H9 (cell line): ENCODE results near the gene UNC13D. TPM values are rescaled to one million over a fixed set of nuclear protein-coding genes. Genes with fewer than 3 reads are reported as not detected.

ENCODE experiments used
- DNase-seq: peaks from one replicate; pipeline ENCODE4 v3.0.0-alpha.2; 2017
- H2AFZ ChIP-seq: one replicate; pipeline ENCODE4 v1.6.1; 2013; ENCODE audit warnings: mild to moderate bottlenecking, low read length, control low read depth, moderate library complexity
- H2AK5ac ChIP-seq: 2 replicates; pipeline ENCODE4 v1.6.1; 2013; ENCODE audit warnings: low read length, control low read depth, mixed read lengths; ENCODE audit not compliant: insufficient read length
- H2BK120ac ChIP-seq: one replicate; pipeline ENCODE4 v1.6.1; 2013; ENCODE audit warnings: low read depth, mild to moderate bottlenecking, low read length, control low read depth, inconsistent platforms; ENCODE audit not compliant: poor library complexity, severe bottlenecking
- H2BK12ac ChIP-seq: 2 replicates; pipeline ENCODE4 v1.6.1; 2013; ENCODE audit warnings: low read length, control low read depth, mixed read lengths, low read depth; ENCODE audit not compliant: insufficient read length
- H2BK15ac ChIP-seq: 2 replicates; pipeline ENCODE4 v1.6.1; 2013; ENCODE audit warnings: low read depth, low read length, control low read depth
- H2BK20ac ChIP-seq: one replicate; pipeline ENCODE4 v1.6.1; 2013; ENCODE audit warnings: low read depth, mild to moderate bottlenecking, low read length, control low read depth, inconsistent platforms; ENCODE audit not compliant: poor library complexity, severe bottlenecking
- H2BK5ac ChIP-seq: 2 replicates; pipeline ENCODE4 v1.6.1; 2013; ENCODE audit warnings: low read length, control low read depth, mixed read lengths; ENCODE audit not compliant: insufficient read length
- H3K14ac ChIP-seq: 2 replicates; pipeline ENCODE4 v1.6.1; 2013; ENCODE audit warnings: low read length, control low read depth; ENCODE audit not compliant: insufficient read depth
- H3K18ac ChIP-seq: 2 replicates; pipeline ENCODE4 v1.6.1; 2013; ENCODE audit warnings: low read depth, mild to moderate bottlenecking, mixed read lengths, low read length, control low read depth; ENCODE audit not compliant: insufficient read length
- H3K23ac ChIP-seq: 2 replicates; pipeline ENCODE4 v1.6.1; 2013; ENCODE audit warnings: low read length, control low read depth, mixed read lengths, low read depth; ENCODE audit not compliant: insufficient read length
- H3K23me2 ChIP-seq: 2 replicates; pipeline ENCODE4 v1.6.1; 2013; ENCODE audit warnings: low read depth, mild to moderate bottlenecking, mixed read lengths, low read length, control low read depth; ENCODE audit not compliant: insufficient read length, poor library complexity, severe bottlenecking
- H3K27ac ChIP-seq: 2 replicates; pipeline ENCODE4 v1.5.1; 2013; ENCODE audit warnings: low read length, control low read depth, mixed read lengths, low read depth; ENCODE audit not compliant: insufficient read length
- H3K27me3 ChIP-seq: 2 replicates; pipeline ENCODE4 v1.6.1; 2013; ENCODE audit warnings: low read length, control low read depth, inconsistent platforms; ENCODE audit not compliant: insufficient read depth
- H3K4ac ChIP-seq: 2 replicates; pipeline ENCODE4 v1.6.1; 2013; ENCODE audit warnings: low read depth, mild to moderate bottlenecking, control low read depth, inconsistent platforms, low read length, moderate library complexity
- H3K4me1 ChIP-seq: 2 replicates; pipeline ENCODE4 v1.6.1; 2013; ENCODE audit warnings: low read length, control low read depth, inconsistent platforms; ENCODE audit not compliant: insufficient read depth
- H3K4me2 ChIP-seq: 2 replicates; pipeline ENCODE4 v1.6.1; 2013; ENCODE audit warnings: low read length, control low read depth, mixed read lengths; ENCODE audit not compliant: insufficient read length, insufficient read depth
- H3K56ac ChIP-seq: 2 replicates; pipeline ENCODE4 v1.6.1; 2013; ENCODE audit warnings: low read depth, mild to moderate bottlenecking, mixed read lengths, low read length, control low read depth; ENCODE audit not compliant: insufficient read length
- H3K79me1 ChIP-seq: 2 replicates; pipeline ENCODE4 v1.6.1; 2013; ENCODE audit warnings: low read depth, mild to moderate bottlenecking, moderate library complexity, low read length, control low read depth, inconsistent platforms; ENCODE audit not compliant: insufficient read depth, poor library complexity, severe bottlenecking
- H3K79me2 ChIP-seq: 2 replicates; pipeline ENCODE4 v1.6.1; 2013; ENCODE audit warnings: low read length, control low read depth, inconsistent platforms; ENCODE audit not compliant: insufficient read depth
- H3K9ac ChIP-seq: 2 replicates; pipeline ENCODE4 v1.6.1; 2013; ENCODE audit warnings: low read length, control low read depth, mixed read lengths; ENCODE audit not compliant: insufficient read length; ENCODE audit errors: extremely low read depth
- H3K9me3 ChIP-seq: one replicate; pipeline ENCODE4 v1.6.1; 2013; ENCODE audit warnings: low read depth, low read length, inconsistent platforms; ENCODE audit not compliant: control insufficient read depth
- H3T11ph ChIP-seq: one replicate; pipeline ENCODE4 v1.6.1; 2013; ENCODE audit warnings: mild to moderate bottlenecking, low read length, control low read depth, inconsistent platforms
- H4K20me1 ChIP-seq: one replicate; pipeline ENCODE4 v1.6.1; 2013; ENCODE audit not compliant: control insufficient read depth, insufficient read length, insufficient read depth
- H4K5ac ChIP-seq: 2 replicates; pipeline ENCODE4 v1.6.1; 2013; ENCODE audit warnings: low read depth, mild to moderate bottlenecking, mixed read lengths, low read length, control low read depth; ENCODE audit not compliant: insufficient read length
- H4K8ac ChIP-seq: replicated peaks from 2 replicates; pipeline ENCODE4 v1.6.1; 2013; ENCODE audit warnings: low read length, control low read depth, mixed read lengths, low read depth; ENCODE audit not compliant: insufficient read length
- H4K91ac ChIP-seq: 2 replicates; pipeline ENCODE4 v1.6.1; 2013; ENCODE audit warnings: low read depth, mild to moderate bottlenecking, moderate library complexity, mixed read lengths, low read length, control low read depth; ENCODE audit not compliant: insufficient read length
- H3K27ac Mint-ChIP-seq, 3 experiments: 2 replicates in 2 of 3; 3 replicates in 1 of 3; pipeline ENCODE4 v1.8.0; 2020 to 2021; ENCODE audit warnings: mixed read lengths in 3 of 3, mild to moderate bottlenecking in 1 of 3, moderate library complexity in 1 of 3
- H3K27me3 Mint-ChIP-seq: 2 replicates; pipeline ENCODE4 v1.8.0; 2021; ENCODE audit warnings: low read depth, mild to moderate bottlenecking, moderate library complexity, mixed read lengths
- H3K36me3 Mint-ChIP-seq, 3 experiments: 2 replicates in 2 of 3; 3 replicates in 1 of 3; pipeline ENCODE4 v1.8.0; 2020 to 2021; ENCODE audit warnings: low read depth in 3 of 3, mixed read lengths in 3 of 3; ENCODE audit not compliant: insufficient read depth in 1 of 3
- H3K4me1 Mint-ChIP-seq, 2 experiments: 2 replicates each; pipeline ENCODE4 v1.8.0; 2020; ENCODE audit warnings: mixed read lengths in 2 of 2
- H3K4me3 Mint-ChIP-seq, 2 experiments: 2 replicates in 1 of 2; 3 replicates in 1 of 2; pipeline ENCODE4 v1.8.0; 2020 to 2021; ENCODE audit warnings: mild to moderate bottlenecking in 2 of 2, mixed read lengths in 2 of 2, moderate library complexity in 1 of 2
- H3K9me3 Mint-ChIP-seq, 2 experiments: 2 replicates in 1 of 2; 3 replicates in 1 of 2; pipeline ENCODE4 v1.8.0; 2020; ENCODE audit warnings: mild to moderate bottlenecking in 2 of 2, mixed read lengths in 2 of 2, moderate library complexity in 1 of 2
- CTCF ChIP-seq: fragments of 200-600 bp; sonication (generic); conservative IDR thresholded peaks from 3 replicates; pipeline ENCODE4 v1.8.0; 2021; ENCODE audit warnings: antibody characterized with exemption, mild to moderate bottlenecking
- WGBS: extraction: QIAGEN DNeasy Blood & Tissue Kit; methylation state at CpG from one replicate; pipeline ENCODE4 v1.1.7; 2013; ENCODE audit warnings: missing lambda C conversion rate, low lambda C conversion rate, mixed read lengths; ENCODE audit not compliant: insufficient read length; ENCODE audit errors: extremely low coverage; 5-methylcytosine and 5-hydroxymethylcytosine counted together
- total RNA-seq: library from RNA; stranded (reverse); gene quantifications from 2 replicates; pipeline ENCODE4 v1.2.1, GENCODE V29; 2021

UNC13D gene
- total RNA-seq, 1 experiment from 2014 or later, result 6.3 TPM

GRCh38 chr17:75823257-75824041, 20.8 kb downstream of the UNC13D start:
- Histone ChIP-seq H3K23me2 (no peaks in the 10 kb centered on the region), H3K4ac (no peak overlapping the region), H3K79me2 (no peaks in the 10 kb centered on the region), H2BK120ac (no peak overlapping the region), H4K20me1 (no peaks in the 10 kb centered on the region), H4K5ac (no peak overlapping the region), H3T11ph (no peak overlapping the region), H2BK15ac (no peak overlapping the region), H3K79me1 (no peaks in the 10 kb centered on the region), H3K14ac (no peak overlapping the region), H2AK5ac (no peak overlapping the region), H2BK12ac (no peak overlapping the region), H3K9ac (no peak overlapping the region), H3K9me3 (no peaks in the 10 kb centered on the region), H2AFZ (no peak overlapping the region), H2BK20ac (no peak overlapping the region), H3K4me2 (no peak overlapping the region), H3K27ac (no peak overlapping the region), H3K23ac (no peak overlapping the region), H3K56ac (no peak overlapping the region), H3K27me3 (no peaks in the 10 kb centered on the region), H3K18ac (no peak overlapping the region), H4K8ac (no peak overlapping the region), H3K4me1 (no peaks in the 10 kb centered on the region), H4K91ac (no peak overlapping the region), H2BK5ac (no peak overlapping the region)
- no peak overlapping the region for H3K4me3 Mint-ChIP-seq
- peaks cover 11% of the 10 kb centered on the region in 2 experiments for H3K4me1 Mint-ChIP-seq
- no CpG with 5 or more reads among the region's 28 CpGs for whole genome bisulfite sequencing
- H3K27ac Mint-ChIP-seq, result peak overlapping the region in 1 of 3 experiments; percentile 48; a peak in 1 of 7 replicates
- no peaks in the 10 kb centered on the region for H3K27me3 Mint-ChIP-seq
- TF ChIP-seq CTCF, result no peak
- no peaks in the 10 kb centered on the region; a peak in 1 of 5 replicates for H3K9me3 Mint-ChIP-seq
- DNase-seq, result no peak
- H3K36me3 Mint-ChIP-seq, result peaks cover 17 to 55% (median 53%) of the 10 kb centered on the region in 3 experiments
